Uterus (tissue), 4 donors: ENCODE measurements around the gene CD86. TPM values are rescaled to one million over a fixed set of nuclear protein-coding genes. Genes with fewer than 3 reads are reported as not detected.

Source experiments
- small RNA-seq: library from RNA; depleted of rRNA; stranded (forward); fragments of <200 nt; gene quantifications from one replicate; pipeline ENCODE3, GENCODE V24; 2016
- total RNA-seq, 4 donors: library from RNA; depleted of rRNA in 3 of 4; stranded (reverse); fragments of >200 nt in 3 of 4; gene quantifications; one replicate each; pipeline versions ENCODE4 v1.1.0 to v1.2.4, GENCODE V29; 2014 to 2023
- donor health status: DM: yes; HTN: yes; CAD: no.

Gene CD86
- total RNA-seq, 4 donors from 2014 or later, result 0.29 to 4.3 (median 3.0) TPM

Small RNA genes within 50 kb of the gene (small RNA-seq; reads per million reads assigned to genes)
- not detected for gene RF00019

Other genes with a start within 250 kb of the CD86 start
- gene IQCB1, start 220.3 kb upstream of the CD86 start, total RNA-seq, result 10 to 100 TPM; 17.9 to 69.4 (median 37.7) TPM
- gene EAF2, start 220.2 kb upstream of the CD86 start, total RNA-seq, result 10 to 100 TPM in 2 of 4 donors, 1 to 10 TPM in 1, under 1 TPM in 1; 0.88 to 21.8 (median 6.9) TPM
- 1 to 10 TPM in 3 of 4 donors, under 1 TPM in 1; 0.77 to 9.3 (median 4.0) TPM for gene SLC15A2, start 161.0 kb upstream of the CD86 start, total RNA-seq
- 1 to 10 TPM in 1 of 4 donors, not detected in 3; 1.9 TPM for gene ILDR1, start 33.1 kb upstream of the CD86 start, total RNA-seq
- not detected for gene CASR, start 128.3 kb downstream of the CD86 start, total RNA-seq